ENCODE data around the gene ABCG1. TPM values are rescaled to one million over a fixed set of nuclear protein-coding genes. Genes with fewer than 3 reads are reported as not detected.

The ABCG1 gene
- total and polyA plus RNA-seq, 2 donors (not counting 3 experiments of a cell fraction or from before 2014, with no cell fraction given) = 6.7 to 19.6 TPM

DNA sequence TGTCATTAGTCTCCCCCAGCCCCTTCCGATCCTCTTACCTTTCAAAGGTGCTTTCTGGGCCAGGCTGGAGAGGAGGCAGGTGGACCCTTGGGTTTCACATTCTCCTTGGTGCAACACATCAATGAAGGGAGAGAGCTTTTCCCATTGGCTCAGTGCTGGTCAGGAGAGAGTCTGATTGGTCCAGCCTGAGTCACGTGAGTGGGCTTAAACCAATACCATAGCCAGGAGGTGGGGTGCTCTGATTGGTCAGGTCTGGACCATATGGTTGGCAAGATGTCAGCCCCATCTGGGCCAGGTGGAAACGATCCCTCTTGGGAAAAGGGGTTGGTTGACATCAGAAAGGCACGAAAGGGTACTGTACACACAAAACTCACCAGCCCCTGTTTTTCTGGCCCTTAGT is 44.8 kb upstream of the ABCG1 start:
- H3K27me3 ChIP-seq (ENCODE audit: control insufficient read depth in 2 of 2, insufficient read depth in 2 of 2, low read length in 2 of 2) = peaks cover 2 to 7% of the 10 kb centered on the region in 2 experiments
- H2AFZ ChIP-seq (ENCODE audit: low read depth, low read length) = no peak overlapping the region
- no peak overlapping the region for H3K27ac ChIP-seq (ENCODE audit: insufficient read depth, low read depth, low read length)
- ChIA-PET CTCF (no interaction called here), POLR2A (no interaction called here)
- no peaks in the 10 kb centered on the region for H3K36me3 ChIP-seq (ENCODE audit: control insufficient read depth in 2 of 2, extremely low read depth in 1 of 2, insufficient read depth in 2 of 2, low read length in 2 of 2)
- H4K20me1 ChIP-seq (replicated peaks; ENCODE audit: control insufficient read depth, extremely low read depth, insufficient read depth, low read length) = no peaks in the 10 kb centered on the region
- intact Hi-C loops (cut with micrococcal nuclease) = no loop called here
- no peak for FAIRE-seq
- H3K9ac ChIP-seq (replicated peaks; ENCODE audit: extremely low read depth, insufficient read depth, low read length) = no peak overlapping the region
- no peaks in the 10 kb centered on the region for H3K79me2 ChIP-seq (ENCODE audit: control insufficient read depth, insufficient read depth, low read length)
- dilution Hi-C loops (cut with MboI; ENCODE audit: extremely low pct_ligation_motif_present, low sequenced_read_pairs) = no loop called here
- H3K9me1 ChIP-seq (replicated peaks; ENCODE audit: control insufficient read depth, extremely low read depth, insufficient read depth, low read length) = no peaks in the 10 kb centered on the region
- TF ChIP-seq, protein P1, sequence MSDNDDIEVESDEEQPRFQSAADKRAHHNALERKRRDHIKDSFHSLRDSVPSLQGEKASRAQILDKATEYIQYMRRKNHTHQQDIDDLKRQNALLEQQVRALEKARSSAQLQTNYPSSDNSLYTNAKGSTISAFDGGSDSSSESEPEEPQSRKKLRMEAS (IDR thresholded peaks at IDR 0.05; ENCODE audit: insufficient read depth, insufficient read length) = no peak
- TF ChIP-seq POLR2AphosphoS5 (IDR thresholded peaks at IDR 0.05; ENCODE audit: insufficient read depth, low read depth, low read length) (no peak), EZH2 (IDR thresholded peaks at IDR 0.05; ENCODE audit: borderline replicate concordance, low read depth, low read length, severe bottlenecking) (no peak), MYC (IDR thresholded peaks at IDR 0.05; ENCODE audit: low read depth, low read length) (no peak), FOS (IDR thresholded peaks at IDR 0.05; ENCODE audit: borderline replicate concordance, insufficient read depth, low read length) (no peak), POLR2A (IDR thresholded peaks at IDR 0.05; ENCODE audit: low read depth, low read length) (no peak), GATA2 (IDR thresholded peaks at IDR 0.05; ENCODE audit: insufficient read depth, insufficient read length, low read depth, low read length) (no peak)
- TF ChIP-seq, protein P2, sequence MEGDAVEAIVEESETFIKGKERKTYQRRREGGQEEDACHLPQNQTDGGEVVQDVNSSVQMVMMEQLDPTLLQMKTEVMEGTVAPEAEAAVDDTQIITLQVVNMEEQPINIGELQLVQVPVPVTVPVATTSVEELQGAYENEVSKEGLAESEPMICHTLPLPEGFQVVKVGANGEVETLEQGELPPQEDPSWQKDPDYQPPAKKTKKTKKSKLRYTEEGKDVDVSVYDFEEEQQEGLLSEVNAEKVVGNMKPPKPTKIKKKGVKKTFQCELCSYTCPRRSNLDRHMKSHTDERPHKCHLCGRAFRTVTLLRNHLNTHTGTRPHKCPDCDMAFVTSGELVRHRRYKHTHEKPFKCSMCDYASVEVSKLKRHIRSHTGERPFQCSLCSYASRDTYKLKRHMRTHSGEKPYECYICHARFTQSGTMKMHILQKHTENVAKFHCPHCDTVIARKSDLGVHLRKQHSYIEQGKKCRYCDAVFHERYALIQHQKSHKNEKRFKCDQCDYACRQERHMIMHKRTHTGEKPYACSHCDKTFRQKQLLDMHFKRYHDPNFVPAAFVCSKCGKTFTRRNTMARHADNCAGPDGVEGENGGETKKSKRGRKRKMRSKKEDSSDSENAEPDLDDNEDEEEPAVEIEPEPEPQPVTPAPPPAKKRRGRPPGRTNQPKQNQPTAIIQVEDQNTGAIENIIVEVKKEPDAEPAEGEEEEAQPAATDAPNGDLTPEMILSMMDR (IDR thresholded peaks at IDR 0.05; ENCODE audit: extremely low read depth in 1 of 2, insufficient read depth in 1 of 2, low read depth in 1 of 2, low read length in 2 of 2) = no peak
- no TSS peak for BruUV-seq (replicated peaks)
- H3K4me1 ChIP-seq (ENCODE audit: control insufficient read depth, extremely low read depth, insufficient read depth, low read length) = no peaks in the 10 kb centered on the region
- no peak overlapping the region for H3K4me2 ChIP-seq (ENCODE audit: insufficient read depth, low read length)
- H3K4me3 ChIP-seq (replicated peaks in 1 of 3; ENCODE audit: insufficient read depth in 1 of 3, low read depth in 1 of 3, low read length in 3 of 3) = no peak overlapping the region
- DNase-seq (ENCODE audit: low read depth, low spot score) = no peak
- H3K9me3 ChIP-seq (replicated peaks; ENCODE audit: control insufficient read depth, insufficient read depth, low read length) = no peaks in the 10 kb centered on the region

Measured in endothelial cell of umbilical vein (primary cell).